H1 (cell line): ENCODE data around the gene GRID2. TPM values are rescaled to one million over a fixed set of nuclear protein-coding genes. Genes with fewer than 3 reads are reported as not detected.
A peak's percentile ranks its signal among the peaks of the same experiment; 100 is the strongest.

Experiments
- CTCF ChIA-PET: fragments of 300-600 bp; sonication (Branson Sonifier 250); formaldehyde crosslinking; loops from one replicate; lab custom pipeline; 2021; ENCODE audit not compliant: partially characterized antibody; lab: Charles Lee
- POLR2A ChIA-PET: fragments of 300-600 bp; sonication (Branson Sonifier 250); formaldehyde crosslinking; loops from one replicate; lab custom pipeline; 2021; ENCODE audit warnings: inconsistent platforms; ENCODE audit not compliant: partially characterized antibody; lab: Charles Lee
- DNase-seq, 2 experiments: peaks; one replicate each; pipeline versions ENCODE4 v3.0.0 to v3.0.0-alpha.2; 2010 to 2022; ENCODE audit warnings: low spot score in 2 of 2, low read depth in 1 of 2, mixed read lengths in 1 of 2
- FAIRE-seq: peaks from 2 replicates; lab custom pipeline; 2011; peaks lifted over from hg19 to GRCh38; lab: Jason Lieb, UNC
- H2AFZ ChIP-seq: 2 replicates; pipeline ENCODE4 v1.8.1; 2012; ENCODE audit warnings: low read length, inconsistent platforms
- H2AK5ac ChIP-seq: 2 replicates; pipeline ENCODE4 v1.6.1; 2013; ENCODE audit warnings: low read depth, low read length
- H2BK120ac ChIP-seq: replicated peaks from 2 replicates; pipeline ENCODE3; 2013; ENCODE audit warnings: low read depth, low read length, inconsistent platforms
- H2BK12ac ChIP-seq: 2 replicates; pipeline ENCODE4 v1.6.1; 2013; ENCODE audit warnings: low read depth, low read length
- H2BK15ac ChIP-seq: 2 replicates; pipeline ENCODE4 v1.6.1; 2013; ENCODE audit warnings: low read length
- H2BK20ac ChIP-seq: 2 replicates; pipeline ENCODE4 v1.6.1; 2013; ENCODE audit warnings: low read length
- H2BK5ac ChIP-seq: 2 replicates; pipeline ENCODE4 v1.6.1; 2013; ENCODE audit warnings: low read depth, low read length
- H3K14ac ChIP-seq: 2 replicates; pipeline ENCODE4 v1.6.1; 2013; ENCODE audit warnings: inconsistent platforms; ENCODE audit not compliant: insufficient read length
- H3K18ac ChIP-seq: 2 replicates; pipeline ENCODE4 v1.6.1; 2013; ENCODE audit warnings: low read length; ENCODE audit errors: extremely low read depth
- H3K23ac ChIP-seq: 2 replicates; pipeline ENCODE4 v1.6.1; 2013; ENCODE audit warnings: inconsistent platforms; ENCODE audit not compliant: insufficient read length
- H3K23me2 ChIP-seq: 2 replicates; pipeline ENCODE4 v1.6.1; 2013; ENCODE audit warnings: low read depth, low read length
- H3K27ac ChIP-seq: 2 replicates; pipeline ENCODE4 v1.6.1; 2011; ENCODE audit warnings: low read depth, low read length, inconsistent platforms
- H3K27me3 ChIP-seq, 4 experiments: replicated peaks in 1 of 4; 1 replicate in 1 of 4; 2 replicates in 3 of 4; pipeline versions ENCODE4 v1.6.1 to v1.8.1; 2011 to 2013; ENCODE audit warnings: low read length in 3 of 4, mild to moderate bottlenecking in 3 of 4, inconsistent platforms in 2 of 4, mixed read lengths in 2 of 4, moderate library complexity in 1 of 4; ENCODE audit not compliant: control insufficient read depth in 3 of 4, insufficient read depth in 3 of 4; ENCODE audit errors: extremely low read depth in 1 of 4
- H3K36me3 ChIP-seq, 4 experiments: 2 replicates each; pipeline versions ENCODE4 v1.6.1 to v1.8.1; 2011 to 2013; ENCODE audit warnings: mild to moderate bottlenecking in 4 of 4, low read length in 3 of 4, moderate library complexity in 2 of 4, control low read depth in 1 of 4, inconsistent platforms in 1 of 4; ENCODE audit not compliant: insufficient read depth in 4 of 4, control insufficient read depth in 2 of 4
- H3K4ac ChIP-seq: replicated peaks from 2 replicates; pipeline ENCODE3; 2013; ENCODE audit warnings: low read length, low read depth, mixed read lengths, inconsistent platforms; ENCODE audit not compliant: insufficient read length
- H3K4me1 ChIP-seq, 4 experiments: replicated peaks in 1 of 4; 1 replicate in 1 of 4; 2 replicates in 3 of 4; pipeline versions ENCODE4 v1.6.1 to v1.8.1; 2011 to 2013; ENCODE audit warnings: low read length in 3 of 4, inconsistent platforms in 2 of 4, mixed read lengths in 1 of 4; ENCODE audit not compliant: insufficient read depth in 4 of 4, control insufficient read depth in 3 of 4
- H3K4me2 ChIP-seq, 2 experiments: 2 replicates each; pipeline versions ENCODE4 v1.6.1 to v1.8.1; 2011 to 2013; ENCODE audit warnings: low read depth in 2 of 2, low read length in 2 of 2, control low read depth in 1 of 2, inconsistent platforms in 1 of 2, mild to moderate bottlenecking in 1 of 2; ENCODE audit not compliant: insufficient read depth in 1 of 2
- H3K4me3 ChIP-seq, 4 experiments: fragments of 200-600, 300-600 bp in 1 of 4; sonication (generic), shearing (Covaris generic), sonication (Bioruptor Twin) in 1 of 4; 2 replicates each; pipeline versions ENCODE4 v1.5.1 to v1.8.1; 2011 to 2016; ENCODE audit warnings: low read length in 4 of 4, low read depth in 3 of 4, control low read depth in 2 of 4, inconsistent platforms in 2 of 4, mild to moderate bottlenecking in 2 of 4, mixed read lengths in 1 of 4, moderate library complexity in 1 of 4; ENCODE audit not compliant: insufficient read depth in 2 of 4; ENCODE audit errors: extremely low read depth in 1 of 4
- H3K56ac ChIP-seq: replicated peaks from 2 replicates; pipeline ENCODE3; 2013; ENCODE audit warnings: low read depth, mild to moderate bottlenecking, mixed read lengths, low read length, inconsistent platforms; ENCODE audit not compliant: insufficient read length
- H3K79me1 ChIP-seq: 2 replicates; pipeline ENCODE4 v1.6.1; 2013; ENCODE audit warnings: low read depth, low read length, control low read depth
- H3K79me2 ChIP-seq, 2 experiments: 2 replicates each; pipeline versions ENCODE4 v1.6.1 to v1.8.1; 2012 to 2013; ENCODE audit warnings: low read length in 2 of 2, mild to moderate bottlenecking in 2 of 2, inconsistent platforms in 1 of 2; ENCODE audit not compliant: insufficient read depth in 2 of 2, control insufficient read depth in 1 of 2
- H3K9ac ChIP-seq, 4 experiments: replicated peaks in 1 of 4; 1 replicate in 1 of 4; 2 replicates in 3 of 4; pipeline versions ENCODE4 v1.6.1 to v1.8.1; 2011 to 2013; ENCODE audit warnings: low read depth in 3 of 4, low read length in 3 of 4, control low read depth in 2 of 4, mild to moderate bottlenecking in 2 of 4, moderate library complexity in 2 of 4, inconsistent platforms in 1 of 4; ENCODE audit errors: extremely low read depth in 1 of 4
- H3K9me3 ChIP-seq, 2 experiments: 2 replicates each; pipeline versions ENCODE4 v1.6.1 to v1.8.1; 2012 to 2013; ENCODE audit warnings: mild to moderate bottlenecking in 2 of 2, moderate library complexity in 2 of 2, control low read depth in 1 of 2, inconsistent platforms in 1 of 2, low read depth in 1 of 2, low read length in 1 of 2, mixed read lengths in 1 of 2; ENCODE audit not compliant: insufficient read depth in 2 of 2
- H4K20me1 ChIP-seq, 2 experiments: replicated peaks in 1 of 2; 2 replicates each; pipeline versions ENCODE3 to v1.8.1; 2011 to 2013; ENCODE audit warnings: inconsistent platforms in 2 of 2, low read length in 2 of 2, mild to moderate bottlenecking in 1 of 2; ENCODE audit not compliant: insufficient read depth in 2 of 2, control insufficient read depth in 1 of 2
- H4K5ac ChIP-seq: 2 replicates; pipeline ENCODE4 v1.6.1; 2013; ENCODE audit warnings: low read length, low read depth, mixed read lengths, inconsistent platforms; ENCODE audit not compliant: insufficient read length
- H4K8ac ChIP-seq: 2 replicates; pipeline ENCODE4 v1.8.0; 2013; ENCODE audit warnings: mild to moderate bottlenecking, moderate library complexity, low read length, inconsistent platforms; ENCODE audit not compliant: insufficient read depth; ENCODE audit errors: extremely low read depth
- H4K91ac ChIP-seq: replicated peaks from 2 replicates; pipeline ENCODE3; 2013; ENCODE audit warnings: low read length, mixed read lengths, inconsistent platforms; ENCODE audit not compliant: insufficient read length
- CBX8 ChIP-seq: fragments of 300-800, 300-1000 bp; sonication (generic); IDR thresholded peaks from 2 replicates; pipeline ENCODE4 v1.7.1; 2016; ENCODE audit warnings: low read depth, low read length, borderline replicate concordance
- HDAC2 ChIP-seq, 2 experiments: fragments of 300-600 bp in 1 of 2; sonication (generic) in 1 of 2; IDR thresholded peaks; 2 replicates each; pipeline ENCODE4 v1.6.1; 2011 to 2012; ENCODE audit warnings: low read depth in 2 of 2, low read length in 2 of 2, mild to moderate bottlenecking in 2 of 2, moderate library complexity in 2 of 2, borderline replicate concordance in 1 of 2, inconsistent platforms in 1 of 2
- KDM4A ChIP-seq: IDR thresholded peaks from one replicate; pipeline ENCODE4 v1.7.1; 2012; ENCODE audit warnings: low read depth, mild to moderate bottlenecking, moderate library complexity, low read length, inconsistent platforms; ENCODE audit not compliant: severe bottlenecking
- MAFK ChIP-seq: IDR thresholded peaks from 2 replicates; pipeline ENCODE4 v1.6.1; 2012; ENCODE audit warnings: low read depth, mild to moderate bottlenecking, improper control_type of control experiment, low read length
- TEAD4 ChIP-seq: IDR thresholded peaks from 2 replicates; pipeline ENCODE4 v1.6.1; 2012; ENCODE audit warnings: low read depth, low read length, inconsistent platforms, mixed read lengths
- WGBS, 2 experiments: shearing (Covaris generic) in 1 of 2; methylation state at CpG; one replicate each; pipeline versions ENCODE4 v1.1.6 to v1.1.7; 2013 to 2015; ENCODE audit warnings: low lambda C conversion rate in 2 of 2, mixed read lengths in 2 of 2, inconsistent platforms in 1 of 2, low coverage in 1 of 2, missing lambda C conversion rate in 1 of 2; ENCODE audit not compliant: insufficient replicate concordance in 2 of 2, insufficient coverage in 1 of 2, insufficient read length in 1 of 2; ENCODE audit errors: extremely low coverage in 1 of 2, missing lambda C conversion rate in 1 of 2; 5-methylcytosine and 5-hydroxymethylcytosine counted together
- polyA plus RNA-seq, 7 experiments: library from polyadenylated mRNA; depleted of rRNA in 3 of 7; stranded (reverse) in 5 of 7; unstranded in 2 of 7; fragments of >200 nt in 5 of 7; fragments of 200-250 nt in 2 of 7; gene quantifications; 1 replicate in 5 of 7; 2 replicates in 1 of 7; 4 replicates in 1 of 7; pipeline versions ENCODE4 v1.2.1 to v1.2.3, GENCODE V29; 2011 to 2013; ENCODE audit warnings: missing spikeins in 2 of 7, mixed read lengths in 2 of 7
- total RNA-seq: library from RNA; stranded (reverse); fragmentation: NEBNext Ultra II Directional; extraction: Animal tissue kit (Norgen Biotek cat#: 25700); gene quantifications from 2 replicates; pipeline ENCODE4 v1.2.1, GENCODE V29; 2021

GRID2 gene
- total and polyA plus RNA-seq, 2 of the 8 experiments (the other 6 are each of a cell fraction or from before 2014, with no cell fraction given): 31.1 to 81.9 TPM

DNA sequence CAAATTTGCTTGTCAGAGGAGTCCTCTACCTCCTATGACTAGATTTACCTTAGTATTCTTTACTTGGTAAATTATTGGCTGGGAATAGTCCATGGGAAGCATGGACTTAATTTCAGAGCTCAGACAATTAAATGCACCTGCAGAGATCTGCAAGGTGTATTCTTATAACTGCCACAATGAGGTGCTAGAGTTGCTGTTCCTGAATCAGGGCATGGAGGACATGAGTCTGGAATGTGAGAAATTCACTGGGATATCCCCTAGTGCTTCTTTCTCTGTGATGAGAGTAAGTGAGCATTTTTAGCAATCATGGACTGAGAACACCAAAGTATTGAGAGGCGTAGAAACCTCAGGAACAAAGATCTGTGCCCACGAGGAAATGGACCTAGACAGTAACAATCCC, 32.9 kb upstream of the GRID2 start:
- Histone ChIP-seq H3K79me1 (no peaks in the 10 kb centered on the region), H3K27me3 (no peaks in the 10 kb centered on the region), H3K18ac (peak overlapping the region; percentile 91), H4K8ac (no peak overlapping the region), H3K79me2 (peaks cover 0 to 87% of the 10 kb centered on the region in 2 experiments; a peak in 3 of 4 replicates), H2BK20ac (no peak overlapping the region), H3K4ac (peak overlapping the region; percentile 4), H3K23ac (no peak overlapping the region), H3K4me2 (peak overlapping the region; percentile 66 to 68), H3K56ac (peak overlapping the region; percentile 60), H2AK5ac (no peak overlapping the region), H2BK12ac (peak overlapping the region; percentile 60; the same call in 1 of the 2 replicates), H2BK120ac (peak overlapping the region; percentile 58), H3K9me3 (no peaks in the 10 kb centered on the region), H3K14ac (no peak overlapping the region), H4K20me1 (peaks cover 1 to 17% of the 10 kb centered on the region in 2 experiments), H3K4me3 (peak overlapping the region; percentile 12 to 56 (median 24); a peak in 7 of 8 replicates), H2BK15ac (no peak overlapping the region), H3K27ac (peak overlapping the region; percentile 64; the same call in 1 of the 2 replicates), H3K9ac (no peak overlapping the region), H4K91ac (peak overlapping the region; percentile 63), H4K5ac (peak overlapping the region; percentile 96), H3K23me2 (peaks cover 8% of the 10 kb centered on the region; the same call in 1 of the 2 replicates), H2BK5ac (peak overlapping the region; percentile 63; the same call in 1 of the 2 replicates), H3K4me1 (no peaks in the 10 kb centered on the region; a peak in 2 of 7 replicates), H3K36me3 (peaks cover 14 to 78% (median 51%) of the 10 kb centered on the region in 4 experiments), H2AFZ (no peak overlapping the region)
- ChIA-PET CTCF (interaction anchor here (0.6 to 1.3 kb wide), 7 partner anchors 12 to 128 kb away, joined by 3 to 9 read pairs (median 5); partner anchors contain the start of gene GRID2), POLR2A (interaction anchor here (0.6 to 2.6 kb wide), 17 partner anchors 8 to 349 kb away, joined by 3 to 19 read pairs (median 3); partner anchors contain the start of gene GRID2)
- no peak for DNase-seq
- WGBS, 2 experiments: 43% methylated on average over 2 of the region's 2 CpGs; no CpG with 5 or more reads in 1 of the 2 experiments
- peak; percentile 96 for FAIRE-seq
- TF ChIP-seq HDAC2 (IDR thresholded peaks at IDR 0.05; ENCODE audit: borderline replicate concordance in 1 of 2, low read depth in 2 of 2, low read length in 2 of 2) (0 out of 4 replicates have a peak, but pooled peaks of 1 of the 2 experiments have one; percentile 20), KDM4A (no peak), CBX8 (no peak), MAFK (no peak), TEAD4 (peak; percentile 92)
